NCI-H82 treated with DMSO at 0.1 percent for 48 hours (cell line): ENCODE results near the gene HOXD4.

Experiments used
- DNase-seq: peaks from one replicate; lab custom pipeline; 2025; ENCODE audit not compliant: unreplicated experiment; lab: John Stamatoyannopoulos, UW

The HOXD4 gene

DNA sequence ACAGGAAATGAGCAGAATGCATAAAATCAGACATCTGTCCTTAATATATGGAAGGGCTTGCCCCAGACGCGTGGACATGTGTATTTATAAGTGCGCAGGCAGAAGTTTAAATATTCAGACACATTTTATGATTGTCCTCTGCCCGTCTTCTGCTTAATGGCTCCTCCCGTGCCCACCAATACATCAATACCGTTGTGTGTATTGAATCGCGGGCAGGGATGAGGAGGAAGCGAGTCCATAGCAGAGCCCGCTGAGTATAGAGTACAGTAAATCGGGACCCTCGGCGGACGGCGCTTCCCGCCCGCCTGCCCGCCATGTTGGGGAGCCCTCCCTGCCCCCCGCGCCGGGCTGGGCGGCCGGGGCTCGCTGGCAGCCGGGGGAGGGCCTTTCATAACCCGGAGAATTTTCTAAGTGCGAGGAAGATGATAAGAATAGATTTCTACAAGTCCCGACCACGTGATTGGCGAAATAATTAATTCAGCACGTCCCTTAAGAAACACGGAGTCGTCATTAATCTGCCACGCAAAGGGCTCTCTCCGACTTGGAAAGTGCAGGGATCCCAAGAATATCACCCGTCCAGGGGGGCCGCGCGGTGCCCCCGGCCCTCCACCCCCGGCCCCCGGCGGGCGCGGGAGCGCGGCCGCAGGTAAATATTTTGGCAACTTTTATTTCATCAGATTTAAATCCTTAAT is 5.6 kb downstream of the HOXD4 start, which contains the start of gene HOXD3:
Gene HOXD3 (plus strand): TSS at position 501 of the 692 bp plus-strand sequence. CDS start 11,808 bp downstream, outside the sequence.
- no peak for DNase-seq

DNA sequence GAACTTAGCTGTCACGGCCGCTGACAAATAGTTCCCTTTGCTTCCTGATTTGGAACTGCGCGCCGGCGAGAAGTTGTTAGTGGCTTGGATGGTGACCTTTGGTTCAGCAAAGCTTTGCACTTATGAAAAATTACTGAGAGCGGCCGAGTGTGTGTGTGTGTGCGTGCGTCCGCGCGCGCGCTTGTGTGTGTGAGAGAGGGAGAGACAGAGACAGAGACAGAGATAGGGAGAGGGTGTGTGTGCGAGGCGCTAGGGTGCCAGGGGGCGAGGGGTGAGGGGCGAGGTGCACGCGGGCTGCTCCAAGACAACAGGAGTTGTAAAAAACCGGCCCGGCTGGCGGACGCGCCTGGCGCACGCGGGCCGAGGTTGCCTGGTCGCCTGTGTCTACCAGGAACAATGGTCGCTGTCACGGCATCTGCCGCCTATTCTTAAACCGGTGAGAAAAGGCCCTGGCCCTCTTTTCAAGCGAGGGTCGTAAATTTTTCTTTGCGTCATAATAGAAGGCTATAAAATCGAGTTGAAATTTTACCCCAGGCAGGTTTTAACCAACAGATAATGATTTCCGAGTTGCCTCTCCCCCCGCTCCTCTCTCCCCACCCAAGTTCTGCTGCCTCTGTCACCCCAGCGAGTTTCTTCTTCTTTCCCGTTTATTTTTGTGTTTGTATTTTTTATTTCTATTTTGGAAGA is 6.3 kb downstream of the HOXD4 start:
- no peak for DNase-seq

DNA sequence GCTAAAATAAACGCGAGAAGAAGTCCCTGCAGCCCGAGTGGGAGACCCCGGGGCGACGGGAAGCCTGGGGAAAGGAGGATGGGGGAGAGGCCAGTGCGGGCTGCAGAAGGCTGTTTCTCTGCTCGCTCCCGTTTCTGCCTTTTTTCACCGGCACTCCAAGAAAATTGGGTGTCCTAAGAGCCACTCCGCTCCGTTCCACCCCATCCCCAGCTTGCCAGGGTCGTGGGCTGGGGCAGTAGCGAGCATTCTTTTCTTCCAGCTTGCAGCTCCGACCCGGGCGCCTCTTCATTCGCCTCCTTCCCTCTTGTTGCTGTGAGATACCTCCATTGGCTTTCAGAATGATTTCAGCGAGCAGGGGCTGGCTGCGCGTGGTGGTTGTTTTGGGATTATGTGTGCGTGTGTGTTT is 6.8 kb downstream of the HOXD4 start:
- no peak for DNase-seq

DNA sequence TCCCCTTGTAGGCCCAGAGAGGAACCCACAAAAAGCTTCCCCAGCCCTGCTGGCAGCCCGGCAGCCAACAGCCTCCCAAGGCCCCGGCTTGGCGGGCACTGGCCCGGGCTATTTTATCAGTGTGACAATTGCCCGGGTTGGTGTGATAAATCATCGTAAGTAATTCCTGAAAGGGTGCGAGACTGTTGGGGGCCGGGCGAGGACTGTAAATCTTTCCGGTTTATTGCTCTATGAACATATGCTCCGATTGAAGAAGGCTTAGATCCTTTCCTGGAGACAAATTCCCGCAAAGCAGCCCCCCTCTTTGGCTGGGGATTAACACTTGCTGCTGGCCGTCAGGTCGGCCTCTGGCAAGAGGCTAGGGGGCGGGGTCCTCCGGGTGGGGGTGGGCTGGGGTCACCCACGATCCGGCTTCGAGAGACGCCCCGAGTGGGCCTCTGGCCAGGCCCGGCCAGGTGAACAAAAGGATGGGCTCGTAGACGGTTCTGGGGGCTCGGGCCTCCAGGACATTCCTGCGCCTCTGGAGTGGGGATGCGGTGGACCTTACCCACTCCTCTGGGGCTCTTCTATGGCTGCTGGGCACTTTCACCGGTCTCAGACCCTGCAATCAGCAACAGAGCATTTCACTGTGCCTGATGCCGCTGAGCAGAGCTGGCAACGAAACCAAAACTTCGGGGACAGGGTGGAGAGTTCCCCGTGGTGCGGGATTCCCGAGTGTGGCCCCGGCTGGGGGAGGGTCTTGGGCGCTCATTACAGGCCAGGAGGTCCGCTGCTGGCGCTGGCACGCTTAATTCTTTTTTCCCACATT is 7.7 kb downstream of the HOXD4 start:
- DNase-seq: peak; percentile 70

DNA sequence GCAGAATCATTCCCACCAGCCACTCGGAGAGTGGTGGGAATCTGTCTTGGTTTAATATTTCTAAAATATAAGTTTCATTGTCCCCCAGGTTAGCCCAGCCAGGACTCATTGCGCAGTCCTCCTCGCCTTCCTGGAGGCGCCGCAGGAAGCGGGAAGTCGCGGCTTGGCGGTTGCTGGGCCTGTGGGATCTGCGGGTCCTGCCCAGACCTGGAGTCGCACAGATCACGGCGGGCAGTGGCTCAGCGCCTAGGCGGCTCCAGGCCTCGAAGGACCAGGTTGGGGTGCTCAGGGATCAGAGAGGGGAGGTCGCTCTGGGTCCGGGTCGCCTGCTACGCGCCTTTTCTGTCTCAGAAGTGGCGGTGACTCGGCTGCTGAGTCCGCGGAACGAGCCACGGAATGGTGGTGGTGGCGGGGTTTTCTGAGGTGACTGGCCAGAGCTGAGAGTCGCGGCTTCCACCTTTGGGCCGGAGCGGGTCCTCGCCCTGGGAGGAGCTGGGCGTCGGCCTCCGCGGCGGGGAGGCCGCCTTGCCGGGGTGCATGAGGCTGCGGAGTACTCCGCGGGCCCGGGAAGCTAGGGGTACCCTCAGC is 8.4 kb downstream of the HOXD4 start:
- DNase-seq: no peak

DNA sequence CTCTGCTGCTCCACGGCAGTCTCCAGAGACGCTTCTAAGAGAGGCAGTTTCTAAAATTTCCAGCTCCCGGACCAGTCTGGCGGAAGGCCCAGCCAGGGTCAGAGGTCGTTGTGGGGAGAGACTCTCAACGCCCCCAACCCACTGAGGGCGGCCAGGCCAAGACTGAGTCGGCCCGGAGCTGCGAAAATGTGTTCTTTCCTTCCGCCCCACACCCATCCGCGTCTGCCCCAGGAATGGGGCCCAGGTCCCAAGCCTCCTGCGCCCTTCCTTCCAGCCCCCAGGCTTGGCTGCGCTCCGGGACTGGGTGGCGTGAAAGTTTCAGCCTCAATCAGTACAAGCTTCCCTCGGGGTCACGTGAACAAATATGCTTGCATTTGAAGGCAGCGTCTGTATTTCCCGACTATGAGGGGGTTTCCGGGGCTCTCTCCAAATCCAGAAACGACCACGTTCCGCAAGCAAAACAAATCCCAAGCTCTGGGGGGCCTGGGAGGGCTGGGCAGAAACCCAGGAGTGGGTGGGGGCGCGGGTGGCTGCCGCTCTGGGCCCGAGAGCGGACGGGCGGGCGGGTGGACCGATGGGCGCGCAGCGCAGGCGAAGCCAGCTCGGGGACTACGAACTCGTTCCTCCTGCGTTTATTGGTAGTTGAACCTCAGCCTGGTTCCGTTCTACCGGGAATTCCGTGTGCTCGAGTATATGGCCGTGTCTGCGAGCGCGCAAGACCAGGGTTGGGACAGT is 9.1 kb downstream of the HOXD4 start:
- DNase-seq: no peak

DNA sequence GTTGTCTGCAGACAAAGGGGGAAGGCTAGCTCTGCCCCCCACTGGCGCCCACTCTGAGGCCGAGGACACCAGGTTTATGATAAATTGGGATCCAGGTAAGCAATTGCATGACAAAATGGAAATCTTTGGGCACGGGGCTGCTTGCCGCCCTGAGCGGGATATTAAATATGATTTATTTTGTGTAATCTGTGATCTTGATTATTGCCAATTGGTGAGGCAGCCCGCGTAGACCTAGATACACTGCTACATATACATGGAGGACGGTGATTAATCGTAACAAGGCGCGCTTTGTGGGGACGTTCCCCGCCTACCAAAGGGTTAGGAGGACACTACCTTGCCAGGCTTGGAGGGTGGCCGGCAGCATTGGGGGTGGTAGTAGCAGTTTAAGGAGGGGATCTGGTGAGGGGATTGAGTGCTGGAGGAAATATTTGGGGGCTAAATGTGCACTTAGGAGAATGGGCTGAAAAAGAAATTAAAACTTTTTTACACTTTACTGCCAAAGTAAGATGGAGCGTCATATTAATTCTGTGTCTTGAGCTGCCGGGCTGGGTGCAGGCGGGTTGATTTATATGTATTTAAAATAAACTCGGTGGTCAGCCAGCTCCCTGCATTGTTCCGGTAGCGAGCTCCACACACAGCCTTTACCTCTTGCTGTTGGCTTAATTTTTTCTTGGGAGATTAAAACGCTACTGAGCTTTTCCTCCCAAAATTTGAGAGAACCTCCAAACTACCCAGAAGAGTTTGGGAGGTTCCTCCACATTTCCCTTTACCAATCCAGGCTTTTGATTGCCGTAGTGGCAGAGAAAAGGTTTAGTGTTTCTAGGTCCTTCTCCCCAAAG is 9.9 kb downstream of the HOXD4 start:
- DNase-seq: no peak

DNA sequence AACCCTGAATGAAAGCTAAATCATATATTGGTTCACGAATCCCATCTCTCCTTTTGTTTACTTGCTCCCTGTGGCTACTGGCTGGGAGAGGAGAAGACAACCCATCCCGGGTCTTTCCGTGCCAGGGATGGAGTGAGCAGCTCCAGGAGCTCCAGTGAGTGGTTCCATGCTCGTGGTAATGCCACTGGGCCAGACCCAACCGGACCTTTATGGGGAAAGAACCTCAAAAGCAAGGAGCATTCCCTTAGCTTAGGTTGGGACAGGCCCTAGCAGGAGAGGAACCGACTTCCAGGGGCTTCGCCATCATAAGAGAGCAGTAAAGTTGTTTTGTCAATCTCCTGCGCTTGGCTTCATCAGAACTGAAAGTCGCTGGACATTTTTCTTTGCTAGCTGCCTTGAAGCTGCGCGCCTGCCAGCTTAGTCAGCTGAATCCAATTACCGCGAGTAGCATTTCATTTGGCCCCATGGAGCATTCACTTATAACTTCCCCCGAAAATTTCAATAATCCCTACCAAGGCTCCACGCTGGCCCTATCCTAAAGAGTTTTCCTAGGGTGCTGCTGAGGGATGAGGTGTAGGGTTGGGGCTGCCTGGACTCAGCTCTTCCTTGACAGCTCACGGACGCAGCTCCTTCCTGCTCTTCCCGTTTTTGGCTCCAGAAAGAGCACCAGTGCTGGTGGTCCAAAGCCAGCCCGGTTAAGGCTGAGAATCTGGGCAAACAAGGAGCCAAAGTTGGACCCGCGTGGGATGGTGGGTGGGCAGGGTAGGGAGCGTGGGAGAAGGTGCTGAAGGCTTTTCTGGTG is 10.7 kb downstream of the HOXD4 start:
- peak; percentile 60 for DNase-seq

DNA sequence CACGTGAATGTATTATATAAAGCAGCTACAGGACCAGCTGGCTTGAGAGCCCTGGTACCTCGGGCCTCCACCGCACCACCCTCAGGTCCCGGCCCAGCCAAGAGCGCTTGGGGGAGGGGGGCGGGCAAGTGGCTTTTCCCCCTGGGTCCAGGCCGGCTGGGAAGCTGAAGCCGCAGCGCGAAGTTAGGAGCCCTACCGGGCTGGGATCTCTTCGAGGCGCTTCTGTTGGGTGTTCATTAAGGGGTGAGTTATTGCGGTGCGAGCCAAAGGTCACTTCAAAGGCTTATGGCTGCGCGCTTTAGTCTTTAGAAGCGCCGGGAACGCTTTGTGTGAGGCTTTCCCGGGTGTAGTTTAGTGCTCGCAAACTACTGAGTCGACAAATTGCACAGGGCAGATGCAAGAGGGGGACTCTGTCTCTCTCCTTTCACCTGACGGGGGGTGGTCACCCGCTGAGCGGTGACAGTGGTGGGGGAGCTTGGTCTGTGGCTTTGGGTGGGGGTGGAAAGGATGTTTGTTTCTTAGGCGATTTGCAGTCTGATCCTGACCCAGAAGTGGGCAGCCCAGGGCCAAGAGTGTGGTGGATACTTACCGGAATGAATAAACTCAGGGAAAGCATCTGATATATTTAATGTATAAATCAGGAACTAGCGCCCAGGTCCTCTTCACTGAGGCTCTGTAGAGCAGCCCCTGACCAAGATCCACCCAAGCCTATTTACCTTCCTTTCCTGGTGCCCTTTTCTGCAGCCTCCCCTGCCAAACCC is 11.7 kb downstream of the HOXD4 start:
- DNase-seq: no peak

DNA sequence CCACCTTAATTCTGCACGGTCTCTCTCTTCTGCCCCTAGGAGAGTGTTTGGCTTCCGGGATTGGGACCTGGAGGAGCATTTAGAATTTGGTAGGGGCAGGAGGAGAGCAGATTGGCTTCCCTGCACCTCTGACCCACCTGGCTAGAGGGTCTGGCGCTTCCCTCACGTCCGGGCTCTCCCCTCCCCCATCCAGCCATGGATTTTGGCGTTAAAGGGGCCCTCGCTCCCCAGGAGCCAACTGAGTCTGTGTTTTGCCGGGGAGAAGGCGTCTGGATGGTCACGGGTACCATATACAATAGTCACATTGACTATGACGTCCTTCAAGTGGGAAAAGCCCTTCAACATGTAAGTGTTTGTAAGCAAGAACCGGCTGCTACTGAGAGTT is 12.3 kb downstream of the HOXD4 start:
- no peak for DNase-seq

DNA sequence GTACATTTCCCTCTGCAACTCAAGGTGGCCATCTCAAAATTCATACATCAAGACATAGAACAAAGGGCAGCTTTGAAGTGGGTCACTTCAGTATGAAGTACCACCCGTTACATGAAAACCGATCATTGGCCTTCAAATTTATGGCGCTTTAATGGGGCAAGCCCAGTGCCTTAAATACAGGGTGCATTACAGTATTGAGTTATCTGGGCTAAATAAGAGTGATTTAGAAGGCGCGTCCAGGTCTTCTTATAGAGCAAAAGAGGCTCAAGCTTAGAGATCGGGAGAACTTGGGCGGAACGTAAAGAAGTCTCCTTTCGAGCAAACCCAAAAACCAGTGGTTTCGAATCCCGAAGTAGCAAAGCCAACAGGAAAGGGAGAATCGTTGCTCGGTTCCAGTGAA is 12.9 kb downstream of the HOXD4 start:
- DNase-seq: no peak

DNA sequence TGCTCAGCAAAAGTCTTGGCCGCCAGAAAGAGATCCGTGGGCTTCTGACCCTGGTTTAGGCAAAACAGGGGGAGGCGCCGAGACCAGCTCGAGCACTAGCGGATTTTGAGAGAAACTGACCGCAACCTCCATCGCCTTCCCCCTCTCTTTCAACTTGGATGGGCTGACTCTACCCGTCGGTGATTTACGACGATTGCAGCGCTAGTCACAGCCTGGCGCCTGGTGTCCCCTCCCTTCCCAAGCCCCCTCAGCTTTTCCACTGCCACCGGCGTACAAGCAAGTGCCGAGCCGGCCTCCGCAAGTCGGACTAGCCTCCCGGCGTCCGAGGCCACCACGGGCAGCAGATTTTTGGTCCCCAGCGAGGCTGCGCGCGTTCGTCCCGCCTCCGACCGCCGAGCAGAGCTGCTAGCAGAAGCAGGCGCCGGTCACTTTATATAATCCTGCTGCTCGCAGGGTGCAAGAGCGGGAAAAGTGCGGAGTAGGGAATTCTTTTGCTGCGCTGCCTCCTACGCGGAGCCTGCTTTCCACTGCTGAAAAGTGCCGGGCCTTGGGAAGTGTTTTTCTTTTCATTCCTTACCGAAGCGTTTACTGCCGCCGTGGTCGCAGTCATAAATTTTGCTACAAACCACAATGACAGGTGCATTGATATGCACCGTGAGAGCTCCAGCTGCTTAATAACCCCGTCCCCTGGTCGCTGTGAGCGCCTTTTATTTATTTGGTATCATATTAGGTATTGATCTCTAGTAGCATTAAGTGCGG is 13.4 kb downstream of the HOXD4 start:
- DNase-seq: no peak

DNA sequence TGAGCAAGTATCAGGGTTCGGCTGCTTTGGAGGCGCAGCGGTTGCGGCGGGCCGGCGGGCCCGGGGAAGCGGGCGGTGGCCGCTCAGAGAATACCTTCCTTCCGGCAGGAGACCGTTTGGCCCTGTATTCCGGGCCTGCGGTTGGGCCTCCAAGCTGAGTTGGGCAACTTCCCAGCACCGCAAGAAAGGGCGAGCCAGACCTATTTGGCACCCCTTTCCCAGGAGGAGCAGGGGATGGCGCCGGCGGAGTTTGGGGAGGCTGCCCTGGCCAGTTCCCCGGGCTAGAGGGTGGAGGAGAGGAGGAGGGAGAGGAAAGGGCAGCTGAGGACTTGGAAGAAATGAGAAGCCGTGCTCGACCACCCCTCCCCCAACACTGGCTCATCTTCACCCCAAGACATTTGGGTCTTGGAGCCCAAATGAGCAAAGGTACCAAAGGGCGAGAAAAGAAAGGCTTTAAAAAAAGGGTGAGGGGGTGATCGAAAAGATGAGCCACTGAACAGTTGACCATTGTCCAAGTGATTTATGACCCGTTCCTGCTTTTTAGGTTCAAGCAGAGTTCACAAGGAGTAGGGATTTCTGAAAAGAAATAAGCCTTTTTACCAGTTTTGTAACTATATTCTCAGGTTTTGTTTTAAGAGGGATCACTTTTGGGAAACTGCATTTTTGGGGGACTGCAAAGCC is 14.2 kb downstream of the HOXD4 start:
- DNase-seq: no peak

DNA sequence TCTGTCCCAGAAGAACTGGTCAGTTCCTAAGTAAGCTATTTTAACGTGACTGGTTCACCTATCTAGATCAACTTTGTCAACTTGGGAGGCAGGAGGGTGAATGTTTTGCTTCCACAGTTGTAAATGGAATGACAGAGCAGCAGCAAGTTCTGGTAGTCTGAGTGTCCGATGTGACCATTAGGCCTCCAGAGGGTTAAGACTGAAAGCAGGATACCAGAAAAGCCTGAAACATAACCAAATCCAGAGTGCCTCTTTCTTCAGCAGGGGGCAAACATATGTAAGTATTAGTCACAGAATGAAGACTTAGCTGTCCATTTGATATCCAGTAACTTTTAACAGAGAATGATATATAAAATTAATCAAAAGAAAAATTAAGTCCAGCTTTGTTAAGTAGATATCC is 14.9 kb downstream of the HOXD4 start:
- no peak for DNase-seq

DNA sequence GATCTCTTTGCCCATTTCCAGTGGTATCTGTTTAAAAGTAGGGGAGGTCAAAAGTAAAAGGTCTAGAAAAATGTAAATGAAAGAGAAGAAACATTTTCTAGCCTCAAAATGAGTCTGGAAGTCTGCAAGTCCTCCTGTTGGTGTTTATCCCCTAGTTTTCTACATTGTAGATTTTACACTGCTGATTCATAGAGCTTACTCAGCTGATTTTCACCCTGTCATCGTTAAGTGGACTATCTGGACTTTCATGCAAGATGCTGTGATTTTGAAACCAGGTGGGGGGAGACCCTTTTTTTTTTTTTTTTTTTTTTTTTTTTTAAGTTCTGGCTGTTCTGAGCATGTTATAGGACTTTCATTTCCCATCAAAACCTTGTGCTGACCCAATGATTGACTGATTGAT is 16.0 kb downstream of the HOXD4 start:
- no peak for DNase-seq

DNA sequence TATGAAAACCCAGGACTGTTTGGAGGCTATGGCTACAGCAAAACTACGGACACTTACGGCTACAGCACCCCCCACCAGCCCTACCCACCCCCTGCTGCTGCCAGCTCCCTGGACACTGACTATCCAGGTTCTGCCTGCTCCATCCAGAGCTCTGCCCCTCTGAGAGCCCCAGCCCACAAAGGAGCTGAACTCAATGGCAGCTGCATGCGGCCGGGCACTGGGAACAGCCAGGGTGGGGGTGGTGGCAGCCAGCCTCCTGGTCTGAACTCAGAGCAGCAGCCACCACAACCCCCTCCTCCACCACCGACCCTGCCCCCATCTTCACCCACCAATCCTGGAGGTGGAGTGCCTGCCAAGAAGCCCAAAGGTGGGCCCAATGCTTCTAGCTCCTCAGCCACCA is 17.8 kb downstream of the HOXD4 start:
- DNase-seq: no peak

DNA sequence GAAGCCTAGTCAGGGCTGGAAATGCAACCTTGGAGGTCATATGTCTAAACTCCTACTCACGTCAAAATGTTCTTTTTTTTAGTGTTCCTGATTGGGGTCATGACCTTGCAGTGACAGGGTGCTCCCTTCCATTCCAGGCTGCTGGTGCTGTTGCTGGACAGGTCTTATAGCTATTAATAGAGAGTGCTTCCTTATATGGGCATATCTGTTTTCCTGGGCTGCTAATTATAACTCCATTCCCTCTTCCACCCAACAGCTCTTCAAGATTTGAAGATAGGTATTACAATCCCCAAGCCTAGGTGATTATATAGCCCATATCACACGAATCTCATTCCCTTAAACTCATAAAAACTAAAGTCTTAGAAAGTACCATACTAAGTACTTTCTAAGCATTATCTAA is 18.4 kb downstream of the HOXD4 start:
- DNase-seq: no peak
